Glutamatergic neuron (in vitro differentiated cells): ENCODE data around the gene PRSS48. TPM values are rescaled to one million over a fixed set of nuclear protein-coding genes. Genes with fewer than 3 reads are reported as not detected.

Source experiments
- DNase-seq: peaks from one replicate; pipeline ENCODE4 v3.0.0; 2022
- H3K27ac Mint-ChIP-seq: one replicate; pipeline ENCODE4 v1.8.0; 2020; ENCODE audit warnings: mild to moderate bottlenecking, mixed read lengths, inconsistent platforms; ENCODE audit not compliant: unreplicated experiment
- H3K27me3 Mint-ChIP-seq: one replicate; pipeline ENCODE4 v1.8.0; 2020; ENCODE audit warnings: mild to moderate bottlenecking, moderate library complexity, mixed read lengths, inconsistent platforms; ENCODE audit not compliant: unreplicated experiment
- H3K36me3 Mint-ChIP-seq: one replicate; pipeline ENCODE4 v1.8.0; 2020; ENCODE audit warnings: mild to moderate bottlenecking, mixed read lengths, inconsistent platforms; ENCODE audit not compliant: unreplicated experiment
- H3K4me1 Mint-ChIP-seq: one replicate; pipeline ENCODE4 v1.8.0; 2020; ENCODE audit warnings: mild to moderate bottlenecking, low read depth, mixed read lengths, inconsistent platforms; ENCODE audit not compliant: unreplicated experiment
- H3K4me3 Mint-ChIP-seq: one replicate; pipeline ENCODE4 v1.8.0; 2020; ENCODE audit warnings: mild to moderate bottlenecking, mixed read lengths, inconsistent platforms; ENCODE audit not compliant: unreplicated experiment
- H3K9me3 Mint-ChIP-seq: one replicate; pipeline ENCODE4 v1.8.0; 2020; ENCODE audit warnings: mild to moderate bottlenecking, moderate library complexity, mixed read lengths, inconsistent platforms; ENCODE audit not compliant: unreplicated experiment
- total RNA-seq: library from RNA; stranded (reverse); fragmentation: NEBNext Ultra II Directional; extraction: Animal tissue kit (Norgen Biotek cat#: 25700); gene quantifications from one replicate; pipeline ENCODE4 v1.2.1, GENCODE V29; 2021; ENCODE audit not compliant: unreplicated experiment
- TF ChIP-seq, protein P1 (sequence below): fragments of 200-600 bp; sonication (generic); IDR thresholded peaks from one replicate; pipeline ENCODE4 v1.5.0; 2021; ENCODE audit not compliant: partially characterized antibody, unreplicated experiment

Gene PRSS48
- total RNA-seq, 1 donor from 2014 or later, result not detected

DNA sequence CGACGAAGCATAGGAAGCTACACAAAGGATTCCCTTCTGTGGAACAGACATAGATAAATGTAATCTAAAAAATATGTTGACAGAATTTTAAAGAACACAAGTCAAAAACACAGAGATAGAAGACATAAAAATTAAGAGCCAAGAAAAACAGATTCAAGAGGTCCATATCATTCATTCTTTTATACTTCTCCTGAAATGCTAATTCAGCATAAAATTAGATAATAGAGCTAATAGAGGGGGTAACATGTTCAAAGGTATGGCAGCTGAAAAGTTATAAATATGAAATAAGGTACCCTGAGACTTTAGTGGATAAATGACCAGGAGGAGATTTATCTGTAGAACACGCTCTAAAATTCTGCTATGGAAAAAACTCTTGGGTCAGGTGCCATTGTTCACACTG is 37.4 kb upstream of the PRSS48 start:
- H3K4me1 Mint-ChIP-seq, result no peaks in the 10 kb centered on the region
- H3K27me3 Mint-ChIP-seq, result no peaks in the 10 kb centered on the region
- no peaks in the 10 kb centered on the region for H3K9me3 Mint-ChIP-seq
- no peak for DNase-seq
- no peaks in the 10 kb centered on the region for H3K36me3 Mint-ChIP-seq
- TF ChIP-seq, protein P1, sequence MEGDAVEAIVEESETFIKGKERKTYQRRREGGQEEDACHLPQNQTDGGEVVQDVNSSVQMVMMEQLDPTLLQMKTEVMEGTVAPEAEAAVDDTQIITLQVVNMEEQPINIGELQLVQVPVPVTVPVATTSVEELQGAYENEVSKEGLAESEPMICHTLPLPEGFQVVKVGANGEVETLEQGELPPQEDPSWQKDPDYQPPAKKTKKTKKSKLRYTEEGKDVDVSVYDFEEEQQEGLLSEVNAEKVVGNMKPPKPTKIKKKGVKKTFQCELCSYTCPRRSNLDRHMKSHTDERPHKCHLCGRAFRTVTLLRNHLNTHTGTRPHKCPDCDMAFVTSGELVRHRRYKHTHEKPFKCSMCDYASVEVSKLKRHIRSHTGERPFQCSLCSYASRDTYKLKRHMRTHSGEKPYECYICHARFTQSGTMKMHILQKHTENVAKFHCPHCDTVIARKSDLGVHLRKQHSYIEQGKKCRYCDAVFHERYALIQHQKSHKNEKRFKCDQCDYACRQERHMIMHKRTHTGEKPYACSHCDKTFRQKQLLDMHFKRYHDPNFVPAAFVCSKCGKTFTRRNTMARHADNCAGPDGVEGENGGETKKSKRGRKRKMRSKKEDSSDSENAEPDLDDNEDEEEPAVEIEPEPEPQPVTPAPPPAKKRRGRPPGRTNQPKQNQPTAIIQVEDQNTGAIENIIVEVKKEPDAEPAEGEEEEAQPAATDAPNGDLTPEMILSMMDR, result no peak
- H3K4me3 Mint-ChIP-seq, result no peak overlapping the region
- H3K27ac Mint-ChIP-seq, result no peak overlapping the region

DNA sequence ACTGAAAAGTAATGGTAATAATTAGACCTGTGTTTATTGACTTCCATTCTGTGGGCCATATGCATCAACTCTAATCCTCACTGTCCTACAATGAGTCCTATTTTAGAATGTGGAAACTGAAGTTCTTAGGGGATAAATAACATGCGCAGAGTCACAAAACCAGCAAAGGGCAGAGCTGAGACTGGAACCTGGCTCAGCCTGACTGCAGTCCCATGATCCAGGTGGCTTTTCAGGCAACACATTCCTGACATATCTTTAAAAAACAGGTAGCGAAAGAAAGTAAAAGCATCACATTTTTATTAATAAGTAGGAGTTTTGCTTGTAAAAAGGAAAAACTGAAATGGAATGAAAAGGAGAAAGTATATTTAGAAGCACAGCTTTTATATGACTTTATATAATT is 34.7 kb upstream of the PRSS48 start:
- Mint-ChIP-seq H3K9me3 (no peaks in the 10 kb centered on the region), H3K36me3 (no peaks in the 10 kb centered on the region), H3K27me3 (no peaks in the 10 kb centered on the region), H3K4me3 (no peak overlapping the region), H3K27ac (no peak overlapping the region), H3K4me1 (no peaks in the 10 kb centered on the region)
- DNase-seq, result no peak
- TF ChIP-seq, protein P1, result no peak

DNA sequence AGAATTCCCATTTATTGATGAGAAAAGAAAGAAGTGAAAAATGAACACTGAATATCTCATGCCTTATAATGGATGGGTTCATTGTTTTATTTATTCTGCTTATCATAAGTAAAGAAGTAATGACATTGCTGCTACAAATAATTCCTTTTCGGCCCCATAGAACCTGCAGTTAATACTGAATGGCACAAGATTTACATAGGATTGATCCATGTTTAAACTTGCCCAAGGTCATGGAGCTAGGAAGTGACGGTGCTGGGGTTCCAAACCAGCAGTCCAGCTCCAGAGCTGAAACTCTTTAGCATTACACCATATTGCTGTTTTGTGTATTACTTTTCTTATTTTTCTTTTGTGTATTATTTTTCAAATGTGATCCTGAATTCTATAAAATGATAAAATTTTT is 30.2 kb upstream of the PRSS48 start:
- DNase-seq, result no peak
- Mint-ChIP-seq H3K4me3 (no peak overlapping the region), H3K36me3 (no peaks in the 10 kb centered on the region), H3K27me3 (no peaks in the 10 kb centered on the region), H3K9me3 (no peaks in the 10 kb centered on the region), H3K4me1 (no peaks in the 10 kb centered on the region), H3K27ac (no peak overlapping the region)
- TF ChIP-seq, protein P1, result no peak

DNA sequence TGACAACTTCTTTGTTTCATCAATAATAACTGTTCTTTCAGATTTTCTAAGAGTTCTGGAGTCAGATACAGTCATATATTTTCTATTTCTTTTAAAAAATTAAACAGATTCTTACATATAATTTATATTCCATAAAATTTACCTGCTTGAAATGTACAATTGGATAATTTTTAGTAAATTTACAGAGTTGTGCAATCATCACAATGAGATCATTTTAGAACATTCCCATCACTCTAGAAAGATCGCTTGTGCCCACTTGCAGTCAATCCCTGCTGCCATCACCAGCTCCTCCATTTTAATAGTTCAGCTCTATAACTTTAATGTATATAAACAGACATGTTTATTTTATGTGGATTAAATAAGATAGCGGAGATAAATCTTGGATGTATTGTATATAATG is 29.6 kb upstream of the PRSS48 start:
- H3K4me3 Mint-ChIP-seq, result no peak overlapping the region
- H3K36me3 Mint-ChIP-seq, result no peaks in the 10 kb centered on the region
- no peaks in the 10 kb centered on the region for H3K9me3 Mint-ChIP-seq
- no peaks in the 10 kb centered on the region for H3K27me3 Mint-ChIP-seq
- DNase-seq, result no peak
- no peaks in the 10 kb centered on the region for H3K4me1 Mint-ChIP-seq
- TF ChIP-seq, protein P1, result no peak
- no peak overlapping the region for H3K27ac Mint-ChIP-seq

DNA sequence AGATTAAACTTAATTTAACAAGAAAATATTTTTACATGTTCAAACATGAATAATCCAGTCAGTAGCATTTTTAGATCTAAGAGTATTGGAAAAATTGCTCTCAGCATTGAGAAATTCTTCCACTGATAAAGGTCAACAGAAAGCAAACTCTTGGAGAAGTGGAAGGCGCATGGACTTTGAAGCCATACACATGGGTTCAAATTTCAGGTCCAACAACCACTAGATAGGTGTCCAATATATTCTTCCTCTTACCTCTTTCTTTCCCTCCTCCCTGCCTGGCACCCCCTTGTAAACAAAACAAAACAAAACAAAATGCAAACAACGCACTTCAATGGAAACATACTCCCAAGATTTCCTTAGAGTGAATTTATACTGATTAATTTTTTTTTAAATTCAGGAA is 28.4 kb upstream of the PRSS48 start:
- H3K9me3 Mint-ChIP-seq, result no peaks in the 10 kb centered on the region

More for the DNA sequence above, 28.4 kb upstream of the PRSS48 start:
- no peak overlapping the region for H3K27ac Mint-ChIP-seq
- no peaks in the 10 kb centered on the region for H3K4me1 Mint-ChIP-seq
- no peak for DNase-seq
- no peaks in the 10 kb centered on the region for H3K36me3 Mint-ChIP-seq
- TF ChIP-seq, protein P1, result no peak
- H3K27me3 Mint-ChIP-seq, result no peaks in the 10 kb centered on the region
- H3K4me3 Mint-ChIP-seq, result no peak overlapping the region
